Left kidney (tissue), 2 donors: ENCODE measurements around the gene RASSF3. TPM values are rescaled to one million over a fixed set of nuclear protein-coding genes. Genes with fewer than 3 reads are reported as not detected.
"Not testable (repeated sequence)": the region's sequence is repeated elsewhere in the genome, so short reads cannot be mapped to it uniquely, and the experiment has no call there.

Experiments
- DNase-seq: peaks from one replicate; pipeline ENCODE4 v3.0.0-alpha.2; 2013
- polyA plus RNA-seq: library from polyadenylated mRNA; unstranded; fragments of 120-200 nt; gene quantifications from one replicate; pipeline ENCODE4 v1.2.1, GENCODE V29; 2013; ENCODE audit not compliant: insufficient read length

Gene RASSF3
- polyA plus RNA-seq, 1 donor, result 21.7 TPM

GRCh38 chr12:64633011-64633939, 23.0 kb downstream of the RASSF3 start:
- no peak for DNase-seq

- DNase-seq, result no peak
Observed at GRCh38 chr12:64633940-64634337, 23.6 kb downstream of the RASSF3 start.

DNA sequence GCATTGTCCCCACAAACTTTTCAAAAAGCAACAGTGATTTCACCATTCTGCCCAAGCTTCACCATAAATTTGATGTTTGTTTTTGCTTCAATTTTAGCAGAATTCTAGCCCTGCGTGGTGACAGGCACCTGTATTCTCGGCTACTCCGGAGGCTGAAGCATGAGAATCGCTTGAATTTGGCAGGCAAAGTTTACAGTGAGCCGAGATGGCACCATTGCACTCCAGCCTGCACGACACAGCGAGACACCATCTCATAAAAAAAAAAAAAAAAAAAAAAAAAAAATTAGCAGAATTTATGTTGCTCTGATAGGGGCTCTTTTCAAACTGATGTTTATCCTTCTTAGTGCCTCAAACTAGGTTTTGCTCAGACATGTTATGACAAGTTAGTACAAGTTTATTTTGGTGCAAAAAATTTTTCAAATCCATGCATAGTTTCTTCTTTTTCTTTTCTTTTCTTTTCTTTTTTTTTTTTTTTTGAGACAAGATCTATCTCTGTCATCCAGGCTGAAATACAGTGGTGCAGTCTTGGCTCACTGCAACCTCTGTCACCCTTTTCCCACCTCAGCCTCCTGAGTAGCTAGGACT, 24.3 kb downstream of the RASSF3 start:
- no peak for DNase-seq

- DNase-seq, result no peak
Observed at GRCh38 chr12:64635356-64635998, 25.2 kb downstream of the RASSF3 start.

DNA sequence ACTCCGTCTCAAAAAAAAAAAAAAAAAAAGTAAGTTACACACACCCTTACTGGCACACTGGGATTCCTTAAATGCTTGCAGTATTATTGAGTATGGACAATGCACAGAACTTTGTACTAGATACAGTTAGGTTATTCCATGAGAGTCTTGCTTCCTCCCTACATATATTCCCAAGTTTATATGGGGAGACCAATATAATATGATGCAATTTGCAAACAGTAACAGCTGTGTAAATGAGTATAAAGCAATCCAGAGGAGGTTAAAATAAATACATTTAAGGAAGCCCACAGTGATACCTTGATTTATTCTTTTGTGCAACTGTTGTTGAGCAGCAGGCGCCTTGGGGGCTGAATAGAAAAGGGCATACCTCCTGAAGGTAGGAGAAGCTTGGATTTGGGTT, 26.6 kb downstream of the RASSF3 start:
- no peak for DNase-seq

- DNase-seq, result no peak
Observed at GRCh38 chr12:64639466-64639865, 29.2 kb downstream of the RASSF3 start.

DNA sequence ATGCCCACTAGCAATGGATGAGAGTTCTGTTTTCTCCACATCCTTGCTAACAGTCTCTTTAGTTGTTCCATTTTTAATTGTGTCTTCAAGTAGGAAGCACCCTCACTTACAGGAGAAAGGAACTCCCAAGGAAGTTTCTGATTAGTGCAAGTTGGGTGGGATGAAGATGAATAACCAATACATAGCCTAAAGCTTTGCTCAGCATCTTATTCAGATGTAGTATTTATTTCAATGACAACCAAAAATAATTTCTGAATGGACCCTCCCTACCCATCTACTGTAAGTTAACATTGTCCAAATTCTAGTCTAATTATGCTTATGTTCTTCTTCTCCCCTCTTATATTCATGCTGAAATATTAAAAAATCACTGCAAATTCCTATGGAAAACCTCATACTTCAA, 36.0 kb downstream of the RASSF3 start:
- DNase-seq, result no peak

DNA sequence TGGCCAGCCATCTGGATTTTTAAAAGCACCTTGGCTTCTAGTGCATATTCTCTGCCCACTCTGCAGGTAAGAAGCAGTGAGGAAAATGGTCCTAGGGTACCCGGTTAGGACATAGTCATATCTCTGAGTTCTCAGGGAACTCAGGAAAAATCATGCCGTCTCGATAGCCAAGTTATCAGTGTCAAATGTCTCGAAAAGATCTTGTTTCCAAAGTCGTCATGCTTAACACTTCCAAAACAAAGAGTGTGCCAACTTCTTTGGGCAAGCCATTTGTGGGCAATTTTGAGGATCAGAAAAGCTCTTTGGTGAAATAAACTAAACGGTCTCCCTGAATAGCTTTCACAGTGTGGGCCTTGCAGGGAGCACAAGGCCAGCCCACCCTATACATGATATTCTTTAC, 39.2 kb downstream of the RASSF3 start:
- DNase-seq, result no peak

DNA sequence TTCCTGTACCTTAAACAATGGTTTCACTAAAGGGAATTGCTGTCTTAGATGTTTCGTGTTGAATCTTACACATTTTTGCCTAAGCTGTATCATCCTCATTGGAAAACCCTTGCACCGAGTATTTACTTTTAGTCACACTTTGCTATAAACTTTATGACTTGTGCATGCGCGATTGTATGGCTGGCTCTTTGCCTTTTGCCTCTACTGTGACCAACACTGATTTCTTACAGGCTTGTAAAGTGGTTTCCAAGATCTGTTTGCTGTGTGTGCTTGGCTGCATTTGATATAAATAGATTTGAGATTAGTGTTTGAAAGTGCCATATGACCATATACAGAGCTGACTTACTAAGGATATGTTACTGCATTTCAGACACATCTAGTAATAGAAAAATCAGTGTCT, 40.5 kb downstream of the RASSF3 start:
- DNase-seq, result no peak

GRCh38 chr12:64652346-64652745, 42.1 kb downstream of the RASSF3 start:
- no peak for DNase-seq

DNA sequence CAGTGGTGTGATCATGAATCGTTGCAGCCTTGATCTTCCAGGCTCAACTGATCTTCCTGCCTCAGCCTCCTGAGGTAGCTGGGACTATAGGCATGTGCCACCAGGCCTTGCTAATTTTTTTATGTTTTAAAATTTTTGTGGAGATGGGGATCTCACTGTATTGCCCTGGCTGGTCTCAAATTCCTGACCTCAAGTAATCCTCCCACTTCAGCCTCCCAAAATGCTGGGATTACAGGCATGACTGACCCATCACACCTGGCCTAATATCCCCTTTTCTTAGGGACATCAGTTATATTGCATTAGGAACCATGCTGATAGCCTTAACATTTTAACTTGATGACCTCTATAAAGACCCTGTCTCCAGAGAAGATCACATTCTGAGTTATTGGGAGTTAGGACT, 42.8 kb downstream of the RASSF3 start:
- DNase-seq, result no peak

- not testable (repeated sequence) for DNase-seq
Observed at GRCh38 chr12:64653907-64654306, 43.6 kb downstream of the RASSF3 start.

- no peak for DNase-seq
Observed at GRCh38 chr12:64655141-64655540, 44.8 kb downstream of the RASSF3 start.

GRCh38 chr12:64656429-64656828, 46.1 kb downstream of the RASSF3 start:
- DNase-seq, result no peak

DNA sequence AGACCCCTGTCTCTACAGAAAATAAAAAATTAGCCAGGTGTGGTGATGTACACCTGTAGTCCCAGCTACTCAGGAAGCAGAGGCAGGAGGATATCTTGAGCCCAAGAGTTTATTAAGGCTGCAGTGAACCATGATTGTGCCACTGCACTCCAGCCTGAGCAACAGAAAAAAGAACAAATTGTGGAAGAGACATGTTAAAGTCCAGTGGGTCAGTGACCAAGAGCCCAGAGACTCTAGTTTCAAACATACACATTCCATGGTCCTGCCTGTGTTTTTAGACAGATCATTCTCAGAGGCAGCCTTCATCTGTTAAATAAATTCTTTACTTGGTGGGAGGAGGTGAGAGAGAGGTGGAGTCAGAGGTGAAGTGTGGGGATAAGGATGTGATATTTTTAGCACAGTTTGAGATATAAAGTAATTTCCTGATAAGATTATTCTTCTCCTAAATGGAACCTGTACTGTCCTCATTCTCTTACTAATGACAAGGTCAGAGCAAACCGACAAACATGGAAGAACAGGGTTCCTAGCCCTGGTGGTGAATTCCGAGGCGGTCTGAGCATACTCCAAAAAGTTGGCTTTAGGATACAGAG, 48.7 kb downstream of the RASSF3 start:
- no peak for DNase-seq

- no peak for DNase-seq
Observed at GRCh38 chr12:64660237-64661018, 50.1 kb downstream of the RASSF3 start.

- DNase-seq, result no peak
Observed at GRCh38 chr12:64663015-64663414, 52.7 kb downstream of the RASSF3 start.

DNA sequence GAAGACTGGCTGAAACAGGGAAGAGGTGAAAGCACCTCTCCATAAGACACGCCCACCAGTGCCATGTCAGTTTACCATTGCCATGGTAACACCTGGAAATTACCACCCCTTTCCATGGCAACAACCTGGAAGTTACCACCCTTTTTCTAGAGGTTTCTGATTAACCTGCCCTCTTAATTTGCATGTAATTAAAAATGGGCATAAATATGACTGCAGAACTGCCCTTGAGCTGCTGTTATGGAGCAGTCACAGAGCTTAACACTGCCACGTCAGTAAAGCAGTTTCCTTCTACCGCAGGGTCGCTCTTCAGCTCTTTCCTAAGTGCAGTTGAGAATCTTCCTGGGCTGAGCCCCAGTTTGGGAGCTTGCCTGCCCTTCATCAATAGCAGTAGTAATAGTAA, 55.2 kb downstream of the RASSF3 start:
- DNase-seq, result no peak

DNA sequence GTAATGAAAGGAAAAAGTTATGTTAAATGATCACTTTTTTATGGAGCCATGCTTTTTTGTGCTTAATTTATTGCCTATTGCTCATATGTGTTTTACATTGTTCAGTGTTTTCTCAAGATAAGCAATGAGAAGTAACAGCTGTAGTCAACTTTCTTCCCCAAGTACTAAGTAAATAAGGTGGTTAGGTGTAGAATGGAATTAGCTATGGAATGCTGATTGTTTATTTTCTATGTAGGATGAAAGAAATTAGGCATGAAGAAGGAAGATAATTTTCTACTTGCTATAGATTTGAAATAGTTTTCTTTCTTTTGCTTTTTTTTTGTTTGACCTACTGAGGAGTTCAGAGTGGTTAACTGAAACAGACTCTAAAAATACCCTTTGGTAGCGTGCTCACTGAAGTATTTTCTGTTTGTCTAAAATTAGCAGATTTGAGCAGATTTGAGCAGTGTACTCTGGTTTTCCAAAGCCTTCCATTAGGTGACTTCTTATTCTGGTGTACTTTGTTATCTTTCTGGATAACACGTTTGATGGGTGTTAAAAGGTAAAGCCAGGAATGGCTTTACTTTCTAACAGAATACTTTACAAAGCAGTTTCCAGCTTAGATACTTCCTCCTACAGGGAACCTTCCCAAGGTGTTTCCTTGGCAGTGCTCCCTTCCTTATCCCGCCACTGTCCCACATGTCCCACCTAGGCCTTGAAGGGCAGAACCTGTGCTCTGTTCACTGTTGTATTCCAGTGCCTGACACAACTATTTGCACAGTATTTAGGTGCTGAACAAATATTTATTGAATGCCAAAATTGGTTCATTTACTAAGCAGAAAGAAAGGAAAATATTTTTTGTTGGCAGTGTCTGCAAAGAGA, 56.0 kb downstream of the RASSF3 start:
- no peak for DNase-seq

DNA sequence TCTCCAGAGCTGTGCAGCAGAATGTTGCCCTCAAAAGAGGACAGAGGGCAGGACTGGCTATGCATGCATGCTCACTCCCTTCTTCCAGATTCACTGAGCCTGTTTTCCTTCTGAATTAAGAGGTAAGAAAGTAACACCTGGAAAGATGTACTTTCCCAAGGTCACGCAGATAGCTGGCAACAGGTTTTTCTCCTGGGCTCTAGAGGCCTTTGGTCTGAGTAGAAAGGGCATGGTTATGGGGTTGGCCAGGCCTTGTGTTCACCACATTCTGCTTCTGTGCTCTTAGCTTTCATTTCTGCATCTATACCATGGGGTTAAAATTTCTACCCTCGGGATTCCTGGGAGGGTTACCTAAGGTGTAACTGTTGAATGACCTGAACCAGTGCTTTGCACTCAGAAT, 57.5 kb downstream of the RASSF3 start:
- DNase-seq, result no peak

GRCh38 chr12:64669270-64669842, 59.1 kb downstream of the RASSF3 start:
- DNase-seq, result no peak
